K562 (cell line): ENCODE measurements around the gene BPI. TPM values are rescaled to one million over a fixed set of nuclear protein-coding genes. Genes with fewer than 3 reads are reported as not detected.

ENCODE experiments used
- ATAC-seq: fragments of 200-7000 bp; cut with Tn5 transposase; 3 replicates; pipeline ENCODE4 v1.9.1; 2020; ENCODE audit warnings: moderate library complexity
- BruUV-seq: library from RNA; stranded (reverse); fragments of 400-500 nt; replicated peaks from 2 replicates; lab custom pipeline; 2021; lab: Mats Ljungman, UMichigan
- CTCF ChIA-PET: fragments of 300-600 bp; formaldehyde crosslinking; extraction: SDS; loops from one replicate; lab custom pipeline; 2021; ENCODE audit warnings: low intra/inter-chr PET ratio; lab: Yijun Ruan, JAX
- POLR2A ChIA-PET: fragments of 300-600, 350-650 bp; sonication (Branson Sonifier 250); formaldehyde crosslinking; extraction: SDS; loops from one replicate; lab custom pipeline; 2021; ENCODE audit warnings: antibody characterized with exemption, inconsistent platforms; lab: Yijun Ruan, JAX
- DNase-seq, 4 experiments: peaks; one replicate each; pipeline versions ENCODE4 v3.0.0 to v3.0.0-alpha.2; 2011 to 2018; ENCODE audit warnings: low spot score in 3 of 4, mixed read lengths in 3 of 4; ENCODE audit errors: extremely low read depth in 1 of 4
- FAIRE-seq: peaks from 2 replicates; lab custom pipeline; 2011; peaks lifted over from hg19 to GRCh38; lab: Jason Lieb, UNC
- H2AFZ ChIP-seq: 2 replicates; pipeline ENCODE4 v1.6.0; 2011; ENCODE audit warnings: low read depth, low read length, control low read depth, inconsistent platforms
- H3K27ac ChIP-seq: fragments of 200-600 bp; 3 replicates; pipeline ENCODE4 v1.8.0; 2011; ENCODE audit warnings: low read depth, mild to moderate bottlenecking, control low read depth, inconsistent platforms, low read length, moderate library complexity, mixed read lengths; ENCODE audit errors: extremely low read depth
- H3K27me3 ChIP-seq, 2 experiments: fragments of 300-600 bp in 1 of 2; 2 replicates in 1 of 2; 3 replicates in 1 of 2; pipeline versions ENCODE4 v1.6.0 to v1.8.0; 2011; ENCODE audit warnings: inconsistent platforms in 2 of 2, low read length in 2 of 2, mild to moderate bottlenecking in 1 of 2, mixed read lengths in 1 of 2, moderate library complexity in 1 of 2; ENCODE audit not compliant: control insufficient read depth in 2 of 2, insufficient read depth in 2 of 2
- H3K36me3 ChIP-seq: fragments of 300-600 bp; 3 replicates; pipeline ENCODE4 v1.8.0; 2011; ENCODE audit warnings: mild to moderate bottlenecking, low read length, inconsistent platforms; ENCODE audit not compliant: control insufficient read depth, insufficient read depth
- H3K4me1 ChIP-seq, 2 experiments: fragments of 200-600 bp in 1 of 2; replicated peaks in 1 of 2; 2 replicates in 1 of 2; 3 replicates in 1 of 2; pipeline versions ENCODE4 v1.5.1 to v1.8.0; 2011; ENCODE audit warnings: inconsistent platforms in 2 of 2, low read length in 2 of 2, mild to moderate bottlenecking in 1 of 2, mixed read lengths in 1 of 2, moderate library complexity in 1 of 2; ENCODE audit not compliant: control insufficient read depth in 2 of 2, insufficient read depth in 2 of 2
- H3K4me2 ChIP-seq: 2 replicates; pipeline ENCODE4 v1.6.1; 2011; ENCODE audit warnings: low read length, control low read depth, inconsistent platforms, mixed read lengths; ENCODE audit not compliant: insufficient read depth
- H3K4me3 ChIP-seq: fragments of 200-600 bp; sonication (generic), shearing (Covaris generic); 2 replicates; pipeline ENCODE4 v1.5.1; 2016; ENCODE audit warnings: control low read depth, inconsistent platforms
- H3K79me2 ChIP-seq: fragments of 200-600 bp; 3 replicates; pipeline ENCODE4 v1.8.0; 2011; ENCODE audit warnings: low read length, inconsistent platforms; ENCODE audit not compliant: control insufficient read depth, insufficient read depth
- H3K9ac ChIP-seq, 2 experiments: 2 replicates each; pipeline versions ENCODE4 v1.6.0 to v1.6.1; 2011; ENCODE audit warnings: low read depth in 2 of 2, low read length in 2 of 2, control low read depth in 1 of 2, inconsistent platforms in 1 of 2, mild to moderate bottlenecking in 1 of 2, mixed read lengths in 1 of 2; ENCODE audit not compliant: insufficient read depth in 1 of 2
- H3K9me1 ChIP-seq: one replicate; pipeline ENCODE4 v1.6.0; 2011; ENCODE audit warnings: inconsistent platforms, mild to moderate bottlenecking, low read length, moderate library complexity; ENCODE audit not compliant: control insufficient read depth, insufficient read depth
- H3K9me3 ChIP-seq: replicated peaks from 2 replicates; pipeline ENCODE4 v1.5.1; 2011; ENCODE audit warnings: low read depth, low read length, inconsistent platforms; ENCODE audit not compliant: control insufficient read depth, insufficient read depth
- H4K20me1 ChIP-seq: replicated peaks from 2 replicates; pipeline ENCODE4 v1.6.1; 2011; ENCODE audit warnings: low read length, inconsistent platforms, mixed read lengths; ENCODE audit not compliant: control insufficient read depth, insufficient read depth
- NR2C2 ChIP-seq, 2 experiments: fragments of 200-800 bp in 1 of 2; sonication (Bioruptor generic) in 1 of 2; sonication (generic) in 1 of 2; formaldehyde crosslinking in 1 of 2; IDR thresholded peaks; 2 replicates each; pipeline versions ENCODE4 v1.6.1 to v1.8.0; 2016 to 2022; ENCODE audit warnings: mild to moderate bottlenecking in 1 of 2, missing compliant biosample characterization in 1 of 2, missing genetic modification characterization in 1 of 2, missing genetic modification reagents in 1 of 2
- ZNF76 ChIP-seq: fragments of 250-450 bp; sonication (Bioruptor Pico); IDR thresholded peaks from 2 replicates; pipeline ENCODE4 v1.4.0; 2020; ENCODE audit warnings: mild to moderate bottlenecking, moderate library complexity, borderline replicate concordance
- WGBS: fragments of 100-300 bp; shearing (Covaris generic); methylation state at CpG from one replicate; pipeline ENCODE4 v1.1.6; 2016; ENCODE audit warnings: low coverage, mixed read lengths; ENCODE audit not compliant: insufficient coverage; ENCODE audit errors: missing lambda C conversion rate; 5-methylcytosine and 5-hydroxymethylcytosine counted together
- in situ Hi-C: fragments of 300-500 bp; cut with MboI; formaldehyde crosslinking; loops from 4 replicates; pipeline ENCODE4 v1.15.0; 2018; ENCODE audit warnings: inconsistent platforms, mixed read lengths
- intact Hi-C: fragments of 100-400 bp; cut with micrococcal nuclease; formaldehyde crosslinking; loops from 2 replicates; pipeline ENCODE4 v1.14.2; 2022
- polyA plus RNA-seq, 8 experiments: library from polyadenylated mRNA; depleted of rRNA in 4 of 8; stranded (reverse) in 5 of 8; unstranded in 3 of 8; fragments of >200 nt; fragmentation: Nextera tagmentation in 2 of 8; fragmentation: Illumina TruSeq in 1 of 8; extraction: Ambion mirVana in 2 of 8; extraction: Trizol in 1 of 8; gene quantifications; 2 replicates each; pipeline versions ENCODE4 v1.2.1 to v1.2.3, GENCODE V29; 2011 to 2014; ENCODE audit warnings: inconsistent platforms in 1 of 8, missing spikeins in 1 of 8
- total RNA-seq, 7 experiments: library from RNA; depleted of rRNA in 6 of 7; stranded (reverse); fragments of >200 nt in 6 of 7; fragmentation: Illumina TruSeq in 2 of 7; extraction: Trizol in 2 of 7; gene quantifications; 2 replicates each; pipeline versions ENCODE4 v1.2.1 to v1.2.3, GENCODE V29; 2011 to 2021; ENCODE audit warnings: low replicate concordance in 1 of 7
- TF ChIP-seq, protein P1 (sequence below), 2 experiments: fragments of 450-650 bp in 1 of 2; sonication (generic) in 1 of 2; formaldehyde crosslinking in 1 of 2; IDR thresholded peaks in 1 of 2; conservative IDR thresholded peaks in 1 of 2; 2 replicates each; pipeline versions ENCODE4 v1.6.1 to v1.8.1; 2016 to 2023; ENCODE audit warnings: mild to moderate bottlenecking in 2 of 2, moderate library complexity in 2 of 2, inconsistent platforms in 1 of 2, missing genetic modification reagents in 1 of 2
- TF ChIP-seq, protein P2 (sequence below): fragments of 200-800 bp; sonication (Bioruptor generic); IDR thresholded peaks from 2 replicates; pipeline ENCODE4 v1.6.1; 2017; ENCODE audit warnings: missing genetic modification characterization, missing compliant biosample characterization

The BPI gene
- total and polyA plus RNA-seq, 9 of the 15 experiments (the other 6 are each of a cell fraction or from before 2014, with no cell fraction given): not detected

DNA sequence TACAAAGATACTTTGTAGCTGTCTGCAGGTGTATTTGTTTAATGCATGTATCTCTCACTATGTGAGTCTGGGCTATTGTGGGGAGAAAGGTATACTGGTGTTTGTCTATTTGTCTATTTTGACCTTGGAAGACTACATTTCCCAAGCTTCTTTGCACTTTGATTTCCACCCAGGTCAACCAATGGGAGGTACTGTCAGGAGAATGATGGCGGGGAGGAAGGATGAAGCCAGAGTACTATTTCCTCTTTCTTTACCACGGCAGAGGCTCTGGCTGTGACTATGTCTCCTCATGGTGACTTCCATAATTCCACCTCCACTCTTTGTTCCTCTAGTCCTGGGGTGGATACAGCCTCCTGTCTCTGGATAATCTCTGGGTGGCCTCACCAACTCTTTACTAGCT, 65.4 kb downstream of the BPI start (continued):
- no peak for TF ChIP-seq NR2C2 (CRISPR knock-in tag; IDR thresholded peaks at IDR 0.05)
- TF ChIP-seq NR2C2 (tag; IDR thresholded peaks at IDR 0.05): peak; percentile 88
- TF ChIP-seq, all 486 proteins: peak for 19

DNA sequence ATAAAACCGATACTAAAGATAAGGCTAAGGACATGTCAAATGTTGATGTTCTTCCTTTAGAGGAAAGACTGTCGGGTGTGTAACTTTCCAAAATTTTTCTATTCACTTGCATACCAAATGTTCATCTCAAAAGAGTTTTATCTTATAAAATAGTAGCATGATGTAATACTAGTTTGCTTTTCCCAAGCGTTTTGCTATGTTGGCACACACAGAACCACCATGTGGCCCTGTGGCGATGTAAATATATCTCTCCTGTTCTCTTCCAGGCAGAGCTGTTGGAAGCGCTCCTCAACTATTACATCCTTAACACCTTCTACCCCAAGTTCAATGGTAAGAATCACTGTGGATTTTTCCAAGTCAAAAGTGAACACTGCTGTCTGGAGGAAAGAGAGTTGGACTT, 68.8 kb downstream of the BPI start:
- H3K4me3 ChIP-seq: no peak overlapping the region
- H3K9me3 ChIP-seq: no peaks in the 10 kb centered on the region
- in situ Hi-C loops (no loop called here), intact Hi-C loops (no loop called here)
- no peak for ATAC-seq
- H3K27me3 ChIP-seq: peaks cover 13 to 31% of the 10 kb centered on the region in 2 experiments; a peak in 4 of 5 replicates
- no peaks in the 10 kb centered on the region for H3K9me1 ChIP-seq
- no peak for FAIRE-seq
- H4K20me1 ChIP-seq: no peaks in the 10 kb centered on the region
- H3K4me2 ChIP-seq: no peak overlapping the region
- no peak overlapping the region for H3K9ac ChIP-seq
- no peak overlapping the region for H3K27ac ChIP-seq
- H3K36me3 ChIP-seq: no peaks in the 10 kb centered on the region
- ChIA-PET POLR2A (interaction anchor here (0.9 to 3.8 kb wide), 4 partner anchors 9 to 60 kb away, joined by 3 to 13 read pairs (median 6); no protein-coding TSS in a partner anchor), CTCF (interaction anchor here (0.6 kb wide), 1 partner anchor 1836 kb away, joined by 4 read pairs; no protein-coding TSS in a partner anchor)
- no peak for DNase-seq
- peaks cover 7 to 14% of the 10 kb centered on the region in 2 experiments; a peak in 4 of 5 replicates for H3K4me1 ChIP-seq
- no TSS peak for BruUV-seq
- TF ChIP-seq, protein P1, sequence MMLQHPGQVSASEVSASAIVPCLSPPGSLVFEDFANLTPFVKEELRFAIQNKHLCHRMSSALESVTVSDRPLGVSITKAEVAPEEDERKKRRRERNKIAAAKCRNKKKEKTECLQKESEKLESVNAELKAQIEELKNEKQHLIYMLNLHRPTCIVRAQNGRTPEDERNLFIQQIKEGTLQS (IDR thresholded peaks at IDR 0.05): 0 out of 2 replicates have a peak, but pooled peaks have one; percentile 9
- TF ChIP-seq, protein P1 (CRISPR knock-in tag; conservative IDR thresholded peaks at IDR 0.05): no peak
- TF ChIP-seq ZNF76 (CRISPR knock-in tag): no peak
- TF ChIP-seq, protein P2, sequence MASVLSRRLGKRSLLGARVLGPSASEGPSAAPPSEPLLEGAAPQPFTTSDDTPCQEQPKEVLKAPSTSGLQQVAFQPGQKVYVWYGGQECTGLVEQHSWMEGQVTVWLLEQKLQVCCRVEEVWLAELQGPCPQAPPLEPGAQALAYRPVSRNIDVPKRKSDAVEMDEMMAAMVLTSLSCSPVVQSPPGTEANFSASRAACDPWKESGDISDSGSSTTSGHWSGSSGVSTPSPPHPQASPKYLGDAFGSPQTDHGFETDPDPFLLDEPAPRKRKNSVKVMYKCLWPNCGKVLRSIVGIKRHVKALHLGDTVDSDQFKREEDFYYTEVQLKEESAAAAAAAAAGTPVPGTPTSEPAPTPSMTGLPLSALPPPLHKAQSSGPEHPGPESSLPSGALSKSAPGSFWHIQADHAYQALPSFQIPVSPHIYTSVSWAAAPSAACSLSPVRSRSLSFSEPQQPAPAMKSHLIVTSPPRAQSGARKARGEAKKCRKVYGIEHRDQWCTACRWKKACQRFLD (CRISPR knock-in tag): 0 out of 2 replicates have a peak, but pooled peaks have one; percentile 27
- no peak overlapping the region for H2AFZ ChIP-seq
- WGBS: 39% methylated on average over 5 of the region's 5 CpGs
- H3K79me2 ChIP-seq: no peaks in the 10 kb centered on the region
